GM21381 (cell line): ENCODE results near the gene TTC21B.
"Not testable (repeated sequence)": the region's sequence is repeated elsewhere in the genome, so short reads cannot be mapped to it uniquely, and the experiment has no call there.

ENCODE experiments used
- ATAC-seq: cut with Tn5 transposase; IDR thresholded peaks from one replicate; pipeline ENCODE4 v1.9.1; 2021; ENCODE audit warnings: mild to moderate bottlenecking, moderate library complexity; ENCODE audit not compliant: unreplicated experiment

TTC21B gene

GRCh38 chr2:165953655-165954606 is at the start of gene TTC21B:
TTC21B (minus strand) TSS chr2:165953776; CDS start chr2:165953705, 71 bp downstream.
- peak; percentile 96 for ATAC-seq

DNA sequence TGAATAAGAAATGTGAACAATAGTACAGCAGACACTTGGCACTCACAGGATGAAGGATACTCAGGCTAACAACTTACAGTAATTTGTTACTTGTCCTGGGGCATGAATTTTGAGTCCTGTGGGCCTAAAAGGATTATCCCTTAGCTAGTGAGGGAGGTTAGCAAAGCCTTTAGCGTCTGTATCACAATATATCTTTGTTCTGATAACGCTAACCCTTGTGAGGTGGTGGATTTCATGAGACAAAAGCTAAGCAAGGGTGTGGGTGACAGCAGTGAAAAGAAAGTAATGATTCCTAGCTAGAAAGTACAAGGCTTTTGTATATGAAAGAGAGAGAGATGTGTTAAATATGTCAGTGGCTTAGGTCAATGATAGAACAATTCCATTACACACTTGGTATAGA is 46.8 kb upstream of the TTC21B start:
- no peak for ATAC-seq

DNA sequence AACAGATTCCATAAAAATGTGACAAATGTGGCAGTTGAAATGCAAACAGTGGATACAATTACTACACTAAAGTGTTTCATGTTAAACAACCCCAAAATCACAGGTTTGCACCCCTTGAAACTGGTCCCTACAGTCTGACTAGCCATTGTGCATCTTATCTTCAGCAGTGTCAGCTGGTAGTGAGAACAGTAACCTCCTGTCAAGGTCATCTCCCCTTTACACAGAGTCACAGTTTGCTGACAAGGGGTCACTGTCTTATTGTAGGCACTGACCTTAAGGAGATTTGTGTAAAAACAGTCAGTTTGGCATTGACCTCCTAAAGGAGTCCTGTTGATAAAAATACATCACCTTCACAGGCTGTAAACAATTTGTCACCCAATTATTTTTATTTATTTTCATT is 37.3 kb upstream of the TTC21B start:
- no peak for ATAC-seq

GRCh38 chr2:165989851-165990250 is 36.3 kb upstream of the TTC21B start:
- ATAC-seq: no peak

- ATAC-seq: no peak
Measured at GRCh38 chr2:165985120-165985519, 31.5 kb upstream of the TTC21B start.

GRCh38 chr2:165972161-165972560 is 18.6 kb upstream of the TTC21B start:
- ATAC-seq: not testable (repeated sequence)

DNA sequence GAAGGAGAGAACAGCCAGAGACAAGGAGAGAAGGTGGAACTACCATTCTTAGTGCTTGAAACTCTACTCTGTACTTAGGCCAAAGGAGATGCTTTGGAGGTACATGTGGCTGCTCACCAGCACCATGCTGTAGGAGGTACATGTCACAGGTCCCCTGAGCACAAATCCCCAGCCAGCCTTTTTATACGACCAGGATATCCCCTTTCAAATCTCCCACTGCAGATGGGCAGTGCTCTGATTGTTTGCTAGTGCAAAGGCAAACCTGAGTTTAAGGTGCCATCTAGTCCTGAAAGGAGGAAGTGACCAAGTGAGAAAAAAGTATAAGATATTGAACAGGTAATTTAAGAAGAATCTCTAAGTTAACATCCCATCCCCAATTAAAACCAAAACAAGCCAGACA is 17.1 kb upstream of the TTC21B start:
- no peak for ATAC-seq

- no peak for ATAC-seq
Measured at GRCh38 chr2:165969227-165969626, 15.7 kb upstream of the TTC21B start.

- no peak for ATAC-seq
Measured at GRCh38 chr2:165967746-165968145, 14.2 kb upstream of the TTC21B start.

DNA sequence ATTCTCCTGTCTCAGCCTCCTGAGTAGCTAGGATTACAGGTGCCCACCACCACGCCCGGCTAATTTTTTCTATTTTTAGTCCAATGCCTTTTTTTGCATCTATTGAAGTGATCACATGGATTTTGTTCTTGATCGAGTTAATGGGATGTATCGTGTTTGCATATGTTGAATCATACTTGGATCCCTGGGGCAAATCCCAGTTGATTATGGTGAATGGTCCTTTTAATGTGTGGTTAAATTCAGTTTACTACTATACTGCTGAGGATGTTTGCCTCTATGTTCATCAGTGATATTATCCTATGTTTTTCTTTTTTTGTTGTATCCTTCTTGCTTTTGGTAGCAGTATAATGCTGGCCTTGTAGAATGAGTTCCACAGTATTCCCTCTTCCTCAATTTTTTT is 8.2 kb upstream of the TTC21B start:
- ATAC-seq: no peak

GRCh38 chr2:165959371-165959770 is 5.8 kb upstream of the TTC21B start:
- no peak for ATAC-seq

DNA sequence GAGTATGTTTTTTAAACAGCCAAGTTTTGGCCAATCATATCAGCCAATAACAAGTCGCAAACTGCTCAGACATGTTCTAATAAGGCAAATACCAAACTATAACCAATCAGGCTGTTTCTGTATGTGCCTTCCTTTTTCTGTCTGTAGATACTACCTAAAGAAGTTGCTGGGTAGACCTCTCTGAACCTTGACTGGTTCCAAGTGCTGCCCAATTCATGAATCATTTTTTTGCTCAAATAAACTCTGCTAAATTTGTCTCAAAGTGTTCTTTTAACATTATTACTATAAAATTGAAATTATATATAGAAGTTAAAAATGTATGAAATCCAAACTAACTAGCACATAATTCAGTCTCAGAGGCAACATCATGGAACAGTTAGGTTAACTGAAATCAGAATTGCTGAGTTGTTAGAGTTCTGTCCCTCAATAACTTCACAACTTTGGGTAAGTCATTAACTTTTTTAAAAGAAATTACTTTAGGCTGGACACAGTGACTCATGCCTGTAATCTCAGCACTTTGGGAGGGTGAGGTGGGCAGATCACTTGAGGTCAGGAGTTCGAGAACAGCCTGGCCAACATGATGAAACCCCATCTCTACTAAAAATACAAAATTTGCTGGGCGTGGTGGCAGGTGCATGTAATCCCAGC is 4.9 kb upstream of the TTC21B start:
- no peak for ATAC-seq

- no peak for ATAC-seq
Measured at GRCh38 chr2:165957030-165957675, 3.6 kb upstream of the TTC21B start.

GRCh38 chr2:165953306-165953654 is 296 bp downstream of the TTC21B start:
- peak; percentile 31 for ATAC-seq

DNA sequence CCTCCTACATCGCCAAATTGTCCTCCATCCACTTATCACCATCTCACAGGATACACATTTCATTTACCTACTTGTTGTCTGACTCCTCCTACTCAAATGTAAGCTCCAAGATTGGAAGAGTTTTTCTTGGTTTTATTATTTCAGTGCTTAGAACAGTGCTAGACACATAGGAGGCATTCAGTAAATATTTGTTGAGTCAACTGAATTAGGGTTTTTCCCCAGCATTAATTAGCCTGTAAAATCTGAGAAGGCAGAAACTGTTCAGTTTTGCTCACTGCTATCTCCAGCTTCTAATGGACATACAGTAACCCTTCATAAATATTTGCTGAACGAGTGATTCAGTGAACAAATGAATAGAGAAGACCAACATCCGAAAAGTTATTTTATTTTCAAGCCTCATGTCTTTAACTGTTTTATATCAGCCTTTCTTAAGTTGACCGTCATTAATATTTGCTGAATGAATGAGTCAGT is 800 bp downstream of the TTC21B start:
- no peak for ATAC-seq

DNA sequence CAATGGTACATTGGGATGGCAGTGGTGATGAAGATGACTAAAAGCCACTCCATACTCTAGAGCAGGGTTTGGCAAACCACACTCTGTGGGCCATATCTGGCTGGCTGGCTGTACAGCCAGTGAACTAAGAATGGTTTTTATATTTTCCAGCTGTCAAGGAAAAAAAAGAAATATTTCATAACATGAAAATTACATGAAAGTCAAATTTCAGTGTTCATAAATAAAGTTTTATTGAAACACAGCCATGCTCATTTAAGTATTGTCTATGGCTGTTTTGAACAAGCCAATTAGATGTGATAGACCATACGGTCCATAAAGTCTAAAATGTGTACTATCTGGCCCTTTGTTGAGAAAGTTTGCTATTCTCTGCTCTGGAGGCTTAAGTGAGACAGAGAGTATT is 1.5 kb downstream of the TTC21B start:
- no peak for ATAC-seq

- ATAC-seq: no peak
Measured at GRCh38 chr2:165950438-165950837, 3.1 kb downstream of the TTC21B start.

DNA sequence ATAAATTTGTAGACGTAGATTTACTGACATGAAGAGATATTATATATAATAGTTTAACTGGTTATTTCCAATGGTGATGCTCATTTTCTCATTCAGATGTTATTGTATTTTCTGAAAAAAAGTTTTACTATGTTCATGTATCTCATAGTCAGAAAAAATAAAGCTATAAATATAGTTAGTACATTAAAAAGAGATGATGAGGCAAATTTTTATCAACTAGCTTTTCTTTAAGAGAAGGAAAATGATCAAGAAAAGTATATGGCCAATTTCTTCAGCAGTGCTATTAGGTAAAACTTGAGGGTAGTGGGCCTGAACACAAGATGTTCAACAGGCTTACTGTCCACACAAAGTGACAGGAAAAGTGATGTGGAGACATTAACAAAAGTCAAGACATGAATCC is 11.7 kb downstream of the TTC21B start:
- ATAC-seq: no peak

DNA sequence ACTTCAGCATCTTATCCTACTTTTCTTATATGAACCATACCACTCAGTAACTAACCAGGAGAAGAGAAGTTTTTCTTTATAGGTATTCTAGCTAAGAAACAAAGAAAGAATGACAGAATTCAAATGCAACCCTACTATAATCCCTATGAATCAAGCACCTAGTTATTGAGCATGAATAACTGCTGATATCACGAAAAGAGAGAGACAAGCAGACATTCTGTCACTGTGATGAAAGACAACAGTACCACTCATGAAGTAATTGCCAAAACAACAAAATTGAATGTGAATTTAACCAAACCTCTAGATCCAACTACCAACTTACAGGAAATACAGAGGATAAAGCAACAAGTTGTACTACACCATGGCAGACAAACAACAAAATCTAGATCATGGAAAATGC is 15.3 kb downstream of the TTC21B start:
- no peak for ATAC-seq

DNA sequence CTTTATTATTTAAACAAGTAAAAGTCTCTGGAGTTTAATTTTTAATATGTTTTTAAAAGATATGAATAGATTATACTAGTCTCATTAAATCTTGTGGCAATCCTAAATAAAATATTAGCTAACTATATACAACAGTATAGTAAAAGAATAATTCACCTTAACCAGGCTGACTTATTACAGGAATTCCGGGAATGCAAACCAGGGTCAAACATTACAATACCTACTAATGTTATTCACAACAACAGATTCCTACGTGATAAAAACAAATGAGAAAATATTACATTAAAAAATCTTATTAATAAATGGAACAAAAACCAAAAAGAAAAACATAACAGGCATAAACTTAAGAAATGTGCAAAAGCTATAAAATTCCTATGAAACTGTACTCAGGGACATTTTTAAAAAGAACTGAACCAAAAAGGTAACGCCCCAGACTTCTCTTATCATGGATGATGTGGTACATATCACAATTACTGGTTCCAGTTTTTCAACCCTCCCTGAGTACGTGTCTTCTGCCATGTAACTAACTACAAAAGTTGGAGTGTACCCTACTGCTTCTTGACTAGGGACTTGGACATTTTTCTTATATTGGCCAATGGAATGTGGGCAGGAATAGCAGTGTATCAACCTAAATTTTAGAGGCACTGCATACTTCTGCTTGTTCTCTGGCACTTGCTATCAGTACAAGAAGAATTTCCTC is 20.2 kb downstream of the TTC21B start:
- ATAC-seq: no peak

DNA sequence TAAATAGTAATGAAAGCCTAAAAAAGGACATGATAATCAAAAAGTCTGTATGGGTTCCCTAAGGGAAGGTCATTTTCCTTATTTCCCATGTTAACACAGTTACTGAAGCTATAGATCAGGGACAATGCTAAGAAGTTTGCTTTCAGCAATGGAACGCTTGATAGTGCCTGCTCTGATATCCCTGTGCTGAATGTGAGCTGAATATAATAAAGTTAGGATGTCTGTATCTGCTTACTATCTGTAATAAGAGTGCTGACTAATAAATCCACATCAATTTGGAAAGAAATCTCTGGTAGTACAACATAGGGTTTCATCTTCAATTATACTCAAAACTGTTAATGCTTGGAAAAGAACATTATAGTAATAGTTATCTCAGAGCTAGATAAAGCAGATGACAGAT is 25.8 kb downstream of the TTC21B start:
- ATAC-seq: no peak
